Measurements from ENCODE around the gene FAM3D. TPM values are rescaled to one million over a fixed set of nuclear protein-coding genes. Genes with fewer than 3 reads are reported as not detected.

FAM3D gene
- total RNA-seq, 1 experiment from 2014 or later = not detected

DNA sequence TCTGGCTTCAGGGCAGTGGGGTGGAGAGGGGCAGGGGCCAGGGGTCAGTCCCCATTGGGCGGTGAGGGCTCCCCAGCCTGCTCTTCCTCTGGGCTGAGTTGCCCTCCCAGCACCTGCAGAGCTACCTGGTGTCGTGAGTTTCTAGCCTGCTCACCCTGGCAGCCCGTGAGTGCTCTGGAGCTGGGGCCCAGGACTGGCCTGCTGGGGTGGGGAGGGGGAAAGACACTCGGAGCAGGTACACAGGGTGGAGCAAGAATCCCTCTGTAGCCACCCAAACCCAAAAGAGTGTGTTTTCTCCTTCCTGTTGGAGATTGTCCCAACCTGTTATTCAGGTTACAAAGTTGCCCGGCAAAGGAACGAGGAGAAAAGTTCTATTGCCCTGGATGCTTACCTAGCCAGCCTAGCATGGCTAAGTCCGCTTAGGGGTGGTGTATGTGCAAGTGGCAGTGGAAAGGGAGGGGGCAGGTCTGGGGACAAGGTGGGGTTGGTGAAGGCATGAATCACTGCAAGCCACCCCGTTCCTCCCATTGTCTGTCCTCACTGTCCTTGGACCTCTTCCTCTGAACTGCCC is 8.9 kb downstream of the FAM3D start:
- intact Hi-C loops (cut with micrococcal nuclease; ENCODE audit: unreplicated experiment) = no loop called here
- H3K36me3 ChIP-seq (ENCODE audit: control insufficient read depth, insufficient read depth, low read length) = no peaks in the 10 kb centered on the region
- ChIA-PET POLR2A (no interaction called here), CTCF (no interaction called here)
- ATAC-seq (no peak), DNase-seq (ENCODE audit: low read depth, low spot score) (no peak)
- in situ Hi-C loops (cut with HindIII; ENCODE audit: low pct_unique_long_range_greater_than_20kb, low sequenced_read_pairs) = no loop called here
- H3K4me3 ChIP-seq (ENCODE audit: low read depth in 2 of 2, low read length in 2 of 2) = no peak overlapping the region
- H3K27me3 ChIP-seq (ENCODE audit: control insufficient read depth, insufficient read depth, low read length) = no peaks in the 10 kb centered on the region; the same call in 1 of the 2 replicates
- H3K27ac ChIP-seq (ENCODE audit: low read length) = no peak overlapping the region
- no TSS peak for BruUV-seq (replicated peaks)
- TF ChIP-seq REST (IDR thresholded peaks at IDR 0.05; ENCODE audit: insufficient read depth in 1 of 2, low read depth in 2 of 2, low read length in 1 of 2) = no peak
- TF ChIP-seq SIN3A (IDR thresholded peaks at IDR 0.05; ENCODE audit: borderline replicate concordance, insufficient read depth, low read depth, low read length) = no peak
- TF ChIP-seq, protein P1, sequence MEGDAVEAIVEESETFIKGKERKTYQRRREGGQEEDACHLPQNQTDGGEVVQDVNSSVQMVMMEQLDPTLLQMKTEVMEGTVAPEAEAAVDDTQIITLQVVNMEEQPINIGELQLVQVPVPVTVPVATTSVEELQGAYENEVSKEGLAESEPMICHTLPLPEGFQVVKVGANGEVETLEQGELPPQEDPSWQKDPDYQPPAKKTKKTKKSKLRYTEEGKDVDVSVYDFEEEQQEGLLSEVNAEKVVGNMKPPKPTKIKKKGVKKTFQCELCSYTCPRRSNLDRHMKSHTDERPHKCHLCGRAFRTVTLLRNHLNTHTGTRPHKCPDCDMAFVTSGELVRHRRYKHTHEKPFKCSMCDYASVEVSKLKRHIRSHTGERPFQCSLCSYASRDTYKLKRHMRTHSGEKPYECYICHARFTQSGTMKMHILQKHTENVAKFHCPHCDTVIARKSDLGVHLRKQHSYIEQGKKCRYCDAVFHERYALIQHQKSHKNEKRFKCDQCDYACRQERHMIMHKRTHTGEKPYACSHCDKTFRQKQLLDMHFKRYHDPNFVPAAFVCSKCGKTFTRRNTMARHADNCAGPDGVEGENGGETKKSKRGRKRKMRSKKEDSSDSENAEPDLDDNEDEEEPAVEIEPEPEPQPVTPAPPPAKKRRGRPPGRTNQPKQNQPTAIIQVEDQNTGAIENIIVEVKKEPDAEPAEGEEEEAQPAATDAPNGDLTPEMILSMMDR (IDR thresholded peaks at IDR 0.05) = no peak
- TF ChIP-seq POLR2AphosphoS5 (IDR thresholded peaks at IDR 0.05; ENCODE audit: low read depth, low read length) = no peak
- TF ChIP-seq TCF7L2 (IDR thresholded peaks at IDR 0.05; ENCODE audit: low read depth, low read length) = no peak
- no peaks in the 10 kb centered on the region for H3K9me3 ChIP-seq (ENCODE audit: control insufficient read depth, insufficient read depth, low read depth, low read length)
- no peaks in the 10 kb centered on the region for H3K4me1 ChIP-seq (ENCODE audit: control insufficient read depth, insufficient read depth, low read length)

- Histone ChIP-seq H3K27ac (ENCODE audit: low read length) (no peak overlapping the region), H3K27me3 (ENCODE audit: control insufficient read depth, insufficient read depth, low read length) (no peaks in the 10 kb centered on the region; the same call in 1 of the 2 replicates), H3K4me3 (ENCODE audit: low read depth in 2 of 2, low read length in 2 of 2) (no peak overlapping the region), H3K4me1 (ENCODE audit: control insufficient read depth, insufficient read depth, low read length) (no peaks in the 10 kb centered on the region), H3K36me3 (ENCODE audit: control insufficient read depth, insufficient read depth, low read length) (no peaks in the 10 kb centered on the region), H3K9me3 (ENCODE audit: control insufficient read depth, insufficient read depth, low read depth, low read length) (no peaks in the 10 kb centered on the region)
- POLR2A ChIA-PET = no interaction called here
- ATAC-seq = no peak
- in situ Hi-C loops (cut with HindIII; ENCODE audit: low pct_unique_long_range_greater_than_20kb, low sequenced_read_pairs) (no loop called here), intact Hi-C loops (cut with micrococcal nuclease; ENCODE audit: unreplicated experiment) (no loop called here)
- CTCF ChIA-PET = no interaction called here
- DNase-seq (ENCODE audit: low read depth, low spot score) = no peak
- no peak for TF ChIP-seq SIN3A (IDR thresholded peaks at IDR 0.05; ENCODE audit: borderline replicate concordance, insufficient read depth, low read depth, low read length)
- TF ChIP-seq TCF7L2 (IDR thresholded peaks at IDR 0.05; ENCODE audit: low read depth, low read length) = no peak
- no peak for TF ChIP-seq POLR2AphosphoS5 (IDR thresholded peaks at IDR 0.05; ENCODE audit: low read depth, low read length)
- TF ChIP-seq, protein P1 (IDR thresholded peaks at IDR 0.05) = no peak
- TF ChIP-seq REST (IDR thresholded peaks at IDR 0.05; ENCODE audit: insufficient read depth in 1 of 2, low read depth in 2 of 2, low read length in 1 of 2) = no peak
- BruUV-seq (replicated peaks) = no TSS peak
Observed at GRCh38 chr3:58657036-58657520, 9.5 kb downstream of the FAM3D start.

All from Panc1 (cell line).